Endometrium (tissue), 2 donors: ENCODE results near the gene CASP3.

ENCODE experiments used
- FAIRE-seq: peaks from 2 replicates; lab custom pipeline; 2012; peaks lifted over from hg19 to GRCh38; lab: Jason Lieb, UNC
- donor health status: control.
- donor health status: control.

The CASP3 gene

DNA sequence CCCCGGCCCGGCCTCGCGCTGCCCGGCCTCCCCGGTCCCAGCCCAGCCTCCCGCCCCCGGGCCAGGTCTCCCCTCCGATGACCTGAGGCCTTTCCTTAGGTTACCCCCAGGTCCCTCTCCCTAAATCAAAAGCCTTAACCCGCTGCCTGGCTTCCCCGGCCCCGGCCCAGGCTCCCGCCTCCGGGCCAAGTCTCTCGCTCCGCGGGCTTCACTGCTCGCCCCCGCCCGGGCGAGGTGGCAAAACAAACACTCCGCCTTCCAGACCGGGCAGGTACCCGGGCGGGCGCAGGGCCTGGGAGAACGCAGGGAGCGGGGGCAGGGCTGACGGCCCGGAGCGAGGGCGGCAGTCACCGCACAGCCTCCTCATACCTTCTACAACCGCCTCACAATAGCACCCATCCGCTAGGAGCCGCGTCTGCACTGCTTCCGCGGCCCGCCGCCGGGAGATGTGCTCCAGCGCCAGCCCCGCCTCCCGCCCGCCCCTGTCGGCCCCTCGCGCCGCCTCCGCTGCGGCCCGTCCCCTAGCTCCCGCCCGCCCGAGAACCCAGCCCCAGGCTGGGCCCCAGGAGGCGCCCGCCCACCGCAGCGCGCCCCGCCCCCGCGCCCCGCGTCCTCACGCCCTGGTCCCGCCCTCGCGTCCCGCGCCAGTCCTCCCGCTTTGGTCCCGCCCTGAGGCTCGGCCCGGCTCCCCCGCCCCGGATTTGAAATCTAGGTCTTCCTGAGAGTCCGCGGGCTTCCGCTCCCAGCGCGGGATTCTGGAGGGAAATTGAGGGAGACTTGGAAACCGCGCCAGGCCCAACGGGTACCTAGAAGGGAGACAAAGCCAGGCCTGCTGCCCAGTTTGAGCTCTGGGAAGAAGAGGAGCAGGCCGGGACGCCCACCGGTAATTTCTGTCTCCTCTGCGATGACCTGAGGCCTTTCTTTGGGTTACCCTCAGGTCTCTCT, at the start of gene CASP3, which contains the start of gene PRIMPOL:
TSS of gene CASP3 (minus strand) at position 422 of the 945 bp plus-strand sequence. CDS start 10,994 bp downstream, outside the sequence.
TSS of gene PRIMPOL (plus strand) at position 713 of the 945 bp plus-strand sequence. CDS start 7,403 bp downstream, outside the sequence.
- FAIRE-seq = no peak

DNA sequence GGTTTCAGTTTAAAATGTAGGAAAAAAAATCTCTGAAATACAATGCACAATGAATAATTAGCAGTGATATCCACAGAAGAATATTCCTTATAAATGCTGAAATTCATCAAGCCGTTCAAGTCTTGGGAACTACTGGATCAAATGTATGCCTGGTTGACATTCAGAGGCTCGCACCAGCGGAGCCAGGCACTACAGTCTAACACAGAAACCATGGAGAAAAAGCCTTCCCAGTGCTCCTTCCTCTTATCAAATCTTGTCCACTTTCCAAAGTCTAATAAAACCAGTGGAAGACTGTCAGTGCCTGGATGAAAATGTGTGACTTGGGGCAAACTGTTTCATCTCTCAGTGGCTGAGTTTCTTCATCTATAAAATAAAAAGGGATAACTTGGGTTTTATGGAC, 48.7 kb upstream of the CASP3 start:
- no peak for FAIRE-seq

DNA sequence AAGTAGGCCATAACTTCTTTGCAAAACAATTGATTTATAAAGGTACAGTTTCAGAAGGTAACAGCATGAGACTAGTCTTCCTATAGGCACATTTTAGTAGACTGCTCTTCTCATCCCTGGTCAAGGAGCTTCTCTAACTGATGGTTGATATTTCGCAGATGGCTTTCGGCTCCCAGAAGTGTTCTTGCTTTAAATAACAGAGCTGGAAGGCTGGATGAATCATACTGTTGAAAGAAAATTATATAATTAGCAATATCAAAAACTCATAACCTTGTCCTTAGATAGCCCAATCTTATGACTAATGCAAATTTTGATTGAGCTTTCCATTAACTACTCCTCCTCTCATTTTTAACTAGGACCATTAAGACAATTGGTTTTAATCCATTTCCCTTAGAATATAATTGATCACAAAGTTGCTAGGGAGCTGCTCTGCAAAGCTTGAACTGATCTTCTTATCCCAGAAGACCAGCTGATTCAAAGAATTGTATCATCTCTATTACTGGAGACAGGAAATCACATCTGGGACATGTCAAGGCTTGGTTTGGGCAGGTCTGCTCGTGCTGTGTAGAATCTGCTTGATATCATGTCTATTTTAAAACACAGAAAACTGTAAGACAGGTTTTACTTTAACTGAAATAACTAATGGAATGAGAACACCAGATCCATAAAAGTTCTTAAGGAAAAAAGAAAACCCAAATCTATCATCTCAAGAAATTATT, 46.1 kb upstream of the CASP3 start:
- no peak for FAIRE-seq

DNA sequence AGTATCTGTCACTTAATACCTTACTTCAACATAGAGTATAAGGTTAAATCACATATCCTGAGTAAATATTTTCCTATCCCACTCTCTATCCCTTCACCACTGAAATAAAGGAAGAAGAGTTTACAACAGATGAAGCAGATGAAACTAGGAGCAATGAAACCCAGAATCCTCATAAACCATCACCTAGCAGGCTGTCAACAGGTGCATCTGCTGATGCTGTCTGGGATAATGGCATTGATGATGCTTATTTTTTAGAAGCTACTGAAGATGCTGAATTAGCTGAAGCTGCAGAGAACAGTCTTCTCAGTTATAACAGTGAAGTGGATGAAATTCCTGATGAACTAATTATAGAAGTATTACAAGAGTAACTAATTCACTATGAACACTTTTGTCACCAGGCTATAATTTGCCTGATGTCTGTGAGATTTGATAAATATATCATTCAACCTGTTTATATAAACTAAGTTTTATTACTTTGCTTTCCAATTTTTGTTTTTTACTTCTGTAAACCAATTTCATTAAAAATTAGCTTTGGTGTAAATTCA, 45.2 kb upstream of the CASP3 start:
- FAIRE-seq = no peak

DNA sequence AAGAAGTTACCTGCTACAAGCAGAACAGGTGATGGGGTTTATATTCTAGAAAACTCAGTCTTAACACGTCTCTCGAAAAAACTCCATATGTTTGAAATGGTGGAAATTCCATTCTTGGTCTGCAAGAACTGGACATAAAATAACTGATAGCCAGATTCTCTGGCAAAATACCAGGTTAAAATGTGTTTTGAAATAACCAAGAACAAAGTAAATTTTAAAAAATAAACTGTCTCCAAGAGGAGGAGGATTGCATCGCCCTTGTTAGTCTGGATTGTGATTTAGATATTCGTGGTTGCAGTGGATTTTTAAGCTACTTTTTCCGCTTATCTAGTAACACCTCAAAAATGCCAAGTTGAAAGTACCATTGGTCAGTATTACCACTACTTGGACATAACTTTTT, 43.8 kb upstream of the CASP3 start:
- FAIRE-seq = no peak

DNA sequence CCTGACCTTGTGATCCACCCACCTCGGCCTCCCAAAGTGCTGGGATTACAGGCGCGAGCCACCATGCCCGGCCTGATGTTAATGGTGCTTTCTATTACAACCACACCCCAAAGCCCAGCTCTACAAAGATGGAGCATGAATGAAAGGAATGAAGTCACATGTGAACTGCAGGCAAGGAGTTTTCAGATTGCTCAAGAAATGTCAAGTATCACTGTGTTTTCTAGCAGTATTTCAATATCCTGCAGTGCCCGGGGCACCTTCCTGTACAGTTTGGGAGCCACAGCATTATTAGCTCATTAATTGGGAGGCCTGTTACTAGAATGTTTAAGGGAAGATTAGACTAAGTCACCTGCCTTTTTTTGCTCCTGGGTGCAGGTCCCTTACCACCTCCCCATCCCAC, 40.4 kb upstream of the CASP3 start:
- FAIRE-seq = no peak

DNA sequence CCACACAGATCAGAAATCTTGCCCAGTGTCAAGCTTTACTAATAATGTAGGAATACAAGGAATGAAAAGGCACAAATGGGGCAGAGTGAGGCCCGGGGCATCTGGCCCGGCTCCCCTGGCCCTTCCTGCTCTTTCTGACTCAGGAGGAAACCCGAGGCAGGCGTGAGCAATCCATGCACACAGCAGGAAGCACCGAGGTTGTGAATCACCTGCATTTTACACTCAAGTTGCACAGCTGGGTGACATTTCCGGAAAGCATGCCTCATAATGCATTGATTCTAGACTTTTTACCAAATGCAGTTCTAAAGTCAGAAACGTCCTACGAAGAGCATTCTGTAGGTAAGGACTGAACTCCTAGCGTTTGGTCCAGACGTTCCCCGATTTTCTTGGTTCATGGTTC, 39.2 kb upstream of the CASP3 start:
- FAIRE-seq = no peak

DNA sequence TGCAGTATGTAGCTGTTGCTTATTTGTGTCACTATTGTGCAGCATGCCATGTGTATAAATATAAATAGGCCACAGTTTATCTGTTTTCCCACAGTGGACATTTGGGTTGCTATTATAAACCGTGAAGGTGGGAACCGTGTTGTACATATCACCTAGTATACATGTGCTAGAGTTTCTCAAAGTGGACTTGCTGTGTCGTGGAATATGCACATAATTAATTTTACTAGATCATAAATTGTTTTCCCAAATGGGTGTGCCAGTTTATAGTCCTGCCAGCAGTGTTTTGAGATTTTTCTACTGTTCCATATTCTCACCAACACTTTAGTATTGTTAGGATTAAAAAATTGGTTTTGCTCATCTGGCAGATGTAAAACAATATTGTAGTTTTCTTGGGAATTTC, 38.8 kb upstream of the CASP3 start:
- FAIRE-seq = no peak

DNA sequence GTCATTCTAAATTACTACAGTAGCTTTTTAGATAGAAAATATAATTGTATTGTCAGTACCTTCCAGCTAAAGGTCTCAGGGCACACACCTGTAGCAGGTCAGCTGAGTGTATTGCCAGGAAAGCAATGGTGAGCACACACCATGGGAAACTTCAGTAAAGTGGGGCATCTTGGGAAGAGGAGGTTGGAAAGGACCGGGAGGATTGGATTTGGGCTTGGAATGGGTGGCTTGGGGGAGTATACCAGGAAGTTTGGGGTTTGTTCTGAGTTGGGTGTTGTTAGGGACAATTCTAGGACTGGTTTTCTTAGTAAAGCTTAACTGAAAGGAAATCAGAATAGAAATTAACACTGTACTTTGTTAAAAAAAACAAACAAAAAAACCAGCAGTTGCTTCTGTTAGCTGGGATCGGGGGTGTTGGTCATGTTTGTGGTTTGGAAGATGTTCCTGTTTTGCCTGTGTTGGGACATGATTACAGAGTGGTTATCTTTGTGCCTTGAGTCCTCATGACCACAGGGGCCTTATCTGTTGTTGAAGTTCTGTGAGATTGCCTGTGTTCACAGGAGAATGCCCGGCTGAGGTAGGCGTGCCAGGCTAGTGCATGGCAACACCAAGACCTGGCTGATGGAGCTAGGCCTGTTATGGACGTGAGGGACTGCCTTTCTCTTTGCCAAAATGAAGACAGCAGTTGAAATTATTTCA, 35.4 kb upstream of the CASP3 start:
- no peak for FAIRE-seq

DNA sequence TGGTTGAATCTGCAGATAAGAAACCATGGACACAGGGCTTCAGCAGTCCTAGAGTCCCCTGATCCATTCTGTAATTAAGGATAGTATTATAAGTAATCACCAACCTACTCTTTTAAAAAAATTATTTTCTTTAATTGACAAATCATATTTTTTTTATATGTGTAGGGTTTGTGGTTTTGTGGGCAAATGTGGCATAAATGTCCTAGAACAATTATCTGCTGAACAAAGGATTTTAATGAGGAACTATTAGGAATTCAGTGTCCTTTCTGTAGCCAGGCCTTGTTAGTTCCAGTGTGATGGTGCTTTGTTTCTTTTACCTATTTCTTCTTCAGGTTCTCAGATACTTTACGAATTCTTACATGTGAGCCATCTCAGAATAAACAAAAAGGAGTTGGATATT, 32.7 kb upstream of the CASP3 start:
- FAIRE-seq = no peak

DNA sequence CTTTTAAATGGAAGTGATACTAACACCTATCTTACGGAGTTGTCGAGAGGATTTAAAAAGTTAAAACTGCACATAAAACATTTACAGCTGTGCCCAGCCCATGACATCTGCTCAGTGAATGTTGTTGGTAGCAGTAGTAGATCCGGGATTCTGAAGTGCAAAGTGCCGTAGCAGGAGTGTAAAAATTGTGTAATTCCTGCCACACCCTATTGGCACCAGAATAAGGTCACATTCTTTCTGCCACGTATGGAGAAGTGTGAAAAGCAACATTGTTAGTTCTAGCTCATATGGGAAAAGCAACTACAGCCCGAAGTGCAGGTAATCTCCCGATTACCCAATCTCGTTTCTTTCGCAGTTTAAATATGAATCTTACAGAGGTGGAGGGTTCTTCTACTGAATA, 31.5 kb upstream of the CASP3 start:
- no peak for FAIRE-seq

DNA sequence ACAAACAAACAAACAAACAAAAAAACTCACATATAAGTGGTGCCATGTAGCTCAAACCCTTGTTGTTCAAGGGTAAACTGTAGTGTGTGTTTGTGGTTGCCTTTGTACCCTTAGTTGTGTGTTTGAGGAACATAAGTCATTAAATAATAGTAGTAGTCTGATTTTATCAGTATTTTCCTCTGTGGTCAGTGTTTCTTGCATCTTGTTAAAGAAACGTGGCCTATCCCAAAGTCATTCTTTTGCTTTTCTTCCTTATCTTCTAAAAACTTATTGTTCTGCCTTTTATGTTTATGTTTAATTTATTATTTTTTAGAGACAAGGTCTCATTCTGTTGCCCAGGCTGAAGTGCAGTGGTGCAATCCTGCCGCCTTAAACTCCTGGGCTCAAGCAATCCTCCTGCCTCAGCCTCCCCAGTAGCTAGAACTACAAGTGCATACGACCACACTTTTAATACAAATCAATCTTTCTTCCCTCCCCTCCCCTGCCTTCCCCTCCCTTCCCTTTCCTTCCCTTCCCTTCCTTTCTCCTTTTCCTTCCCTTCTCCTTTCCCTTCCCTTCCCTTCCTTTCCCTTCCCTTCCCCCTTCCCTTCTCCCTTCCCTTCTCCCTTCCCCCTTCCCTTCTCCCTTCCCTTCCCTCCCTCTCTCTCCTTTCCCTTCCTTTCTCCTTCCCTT, 26.7 kb upstream of the CASP3 start:
- FAIRE-seq = no peak

DNA sequence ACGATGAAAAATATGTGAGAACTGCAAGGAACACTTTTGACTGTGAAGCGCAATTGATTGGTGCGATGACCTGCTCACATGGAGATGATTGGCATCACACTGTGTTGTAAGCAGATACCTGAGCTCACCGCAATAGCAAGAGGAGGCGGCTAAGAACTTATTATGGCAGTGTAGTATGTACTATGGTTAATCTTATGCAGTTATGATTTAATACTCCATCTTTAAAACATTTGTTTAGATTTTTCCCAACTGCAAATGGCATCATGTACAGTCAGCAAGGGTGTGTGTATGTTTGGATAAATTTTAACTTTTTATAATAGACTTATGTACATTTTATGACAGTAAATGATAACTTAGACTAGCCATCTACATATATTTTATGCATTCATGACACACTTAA, 25.8 kb upstream of the CASP3 start:
- FAIRE-seq = no peak

DNA sequence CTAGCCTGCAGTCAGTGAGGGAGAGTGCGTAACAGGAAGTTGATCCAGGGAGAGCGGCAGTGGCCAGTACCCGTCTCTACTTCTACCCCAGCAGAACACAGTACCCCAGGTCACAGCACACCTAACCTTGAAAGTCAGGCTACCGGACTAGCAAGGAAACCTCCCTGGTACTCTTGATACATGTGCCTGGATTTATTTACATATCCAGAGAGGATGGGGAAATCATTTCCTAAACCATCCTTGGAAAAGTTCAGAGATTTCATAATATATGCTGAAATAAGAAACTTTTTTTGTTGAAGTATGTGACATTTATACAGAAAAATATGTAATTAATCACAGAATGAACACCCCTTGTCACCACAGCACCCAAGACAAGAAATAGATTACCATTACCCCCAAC, 24.8 kb upstream of the CASP3 start:
- FAIRE-seq = no peak

DNA sequence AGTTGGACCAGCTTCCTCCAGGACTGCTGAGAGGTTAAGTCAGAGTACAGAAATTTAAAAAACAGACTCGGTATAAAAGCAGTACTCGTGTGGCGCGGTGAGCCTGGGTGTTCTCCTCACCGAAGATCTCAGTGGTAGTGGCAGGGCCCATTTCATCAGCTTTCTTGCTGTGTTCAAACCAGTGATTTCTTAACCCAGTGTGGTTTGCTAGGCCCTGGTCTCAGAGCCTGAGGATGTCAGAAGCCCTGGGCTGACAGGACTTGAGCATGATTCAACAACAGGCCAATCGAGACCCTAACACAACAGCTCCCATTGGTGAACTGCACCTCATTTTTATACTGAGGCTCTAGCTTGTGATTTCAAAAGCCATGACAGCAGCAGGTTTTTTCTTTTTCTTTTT, 23.5 kb upstream of the CASP3 start:
- no peak for FAIRE-seq

DNA sequence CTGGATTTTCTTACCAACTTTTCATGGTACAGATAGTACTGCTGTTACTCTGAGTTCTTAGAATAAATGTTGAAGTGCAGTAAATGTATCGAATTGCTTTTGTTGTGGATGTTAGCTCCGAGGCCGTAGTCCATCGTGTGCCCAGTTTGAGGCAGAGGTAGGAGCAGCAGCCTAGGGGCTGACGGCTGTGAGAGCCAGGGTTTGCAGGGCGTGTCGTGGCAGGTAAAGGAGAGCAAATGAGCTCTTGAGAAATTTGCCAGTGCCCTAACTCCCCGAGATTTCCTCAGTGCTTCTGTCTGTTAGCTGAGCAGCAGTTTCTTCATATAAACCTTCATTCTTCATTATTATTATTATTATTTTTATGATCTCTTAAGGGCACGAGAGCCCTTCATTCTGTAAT, 21.9 kb upstream of the CASP3 start:
- no peak for FAIRE-seq

DNA sequence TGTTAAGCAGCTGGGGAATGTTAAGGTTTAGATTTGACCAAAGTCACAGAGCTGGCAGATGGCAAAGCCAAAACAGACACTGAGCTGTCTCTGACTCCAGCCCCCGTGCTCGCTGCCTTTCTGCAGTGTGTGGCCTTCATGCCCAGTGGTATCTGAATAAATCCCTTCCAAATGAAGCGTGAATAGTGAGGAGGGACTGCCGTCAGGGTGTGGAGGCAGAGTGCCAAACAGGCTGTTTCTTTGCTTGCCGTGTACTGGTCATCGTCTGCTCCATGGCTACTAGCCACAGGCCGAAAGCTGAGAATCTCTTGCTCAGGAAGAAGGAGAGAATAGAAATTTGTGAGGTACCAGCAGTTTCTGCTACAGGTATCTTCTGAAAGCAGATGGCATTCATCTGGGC, 20.0 kb upstream of the CASP3 start:
- no peak for FAIRE-seq

DNA sequence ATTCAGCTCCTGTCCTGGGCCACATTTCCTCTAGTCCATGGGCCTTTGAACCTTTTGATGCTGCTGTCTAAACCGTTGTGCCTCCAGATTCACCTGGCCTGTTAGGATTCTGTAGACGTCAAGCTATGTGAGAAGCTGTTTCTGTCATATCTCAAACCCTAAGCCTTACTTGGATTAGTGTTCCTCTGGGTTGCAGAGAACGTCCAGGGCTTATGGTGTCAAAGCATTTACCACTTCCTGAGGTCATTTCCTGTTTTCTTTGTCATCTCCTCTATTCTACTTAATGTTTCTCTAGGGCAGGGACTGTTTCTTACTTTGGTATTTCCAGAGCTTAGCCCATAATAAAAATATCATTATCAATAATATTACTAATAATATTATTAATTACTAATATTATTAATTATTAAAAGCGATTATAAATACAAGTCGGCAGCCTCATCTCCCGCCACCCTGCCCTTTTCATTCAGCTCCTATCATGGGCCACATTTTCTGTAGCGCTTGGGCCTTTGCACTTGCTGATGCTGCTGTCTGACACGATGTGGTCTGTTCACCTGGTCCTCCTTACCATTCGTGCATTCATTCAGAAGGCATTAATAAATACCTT, 19.4 kb upstream of the CASP3 start:
- no peak for FAIRE-seq

DNA sequence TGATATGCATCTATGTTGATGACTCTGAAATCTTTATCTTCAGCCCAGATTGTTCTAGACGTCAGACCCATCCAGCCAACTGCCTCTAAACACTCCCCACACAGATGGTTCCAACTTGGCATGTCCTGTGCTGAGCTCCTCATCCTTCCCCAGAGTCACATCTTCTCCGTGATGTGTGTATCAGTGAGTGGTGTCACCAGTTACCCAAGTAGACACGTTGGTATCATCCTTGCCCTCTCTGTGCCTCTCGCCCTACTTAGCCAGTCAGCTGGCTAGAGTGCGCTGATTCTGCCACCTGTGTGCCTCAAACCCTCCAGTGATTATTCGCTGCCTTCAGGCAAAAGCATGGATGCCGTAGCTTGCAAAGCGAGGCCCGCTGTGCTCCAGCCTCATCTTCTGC, 18.8 kb upstream of the CASP3 start:
- no peak for FAIRE-seq

DNA sequence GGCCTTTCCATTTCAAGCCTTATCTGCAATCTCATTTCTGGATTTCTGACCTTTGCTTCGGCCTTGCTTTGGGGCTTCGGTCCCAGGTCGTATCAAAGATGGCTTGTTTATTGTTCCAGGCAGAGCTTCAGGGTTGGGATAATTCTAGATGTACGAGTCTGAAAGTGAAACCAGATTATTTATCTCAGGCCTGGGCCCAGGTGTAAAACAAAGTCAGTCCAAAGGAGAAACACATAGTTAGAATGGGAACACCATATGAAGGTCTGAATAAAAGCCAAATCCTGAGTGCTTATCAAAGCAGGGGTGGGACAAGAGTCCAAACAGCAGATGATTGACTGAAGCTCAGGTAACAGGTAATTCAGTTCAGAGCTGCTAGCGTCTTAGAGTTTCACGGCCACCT, 17.4 kb upstream of the CASP3 start:
- no peak for FAIRE-seq

DNA sequence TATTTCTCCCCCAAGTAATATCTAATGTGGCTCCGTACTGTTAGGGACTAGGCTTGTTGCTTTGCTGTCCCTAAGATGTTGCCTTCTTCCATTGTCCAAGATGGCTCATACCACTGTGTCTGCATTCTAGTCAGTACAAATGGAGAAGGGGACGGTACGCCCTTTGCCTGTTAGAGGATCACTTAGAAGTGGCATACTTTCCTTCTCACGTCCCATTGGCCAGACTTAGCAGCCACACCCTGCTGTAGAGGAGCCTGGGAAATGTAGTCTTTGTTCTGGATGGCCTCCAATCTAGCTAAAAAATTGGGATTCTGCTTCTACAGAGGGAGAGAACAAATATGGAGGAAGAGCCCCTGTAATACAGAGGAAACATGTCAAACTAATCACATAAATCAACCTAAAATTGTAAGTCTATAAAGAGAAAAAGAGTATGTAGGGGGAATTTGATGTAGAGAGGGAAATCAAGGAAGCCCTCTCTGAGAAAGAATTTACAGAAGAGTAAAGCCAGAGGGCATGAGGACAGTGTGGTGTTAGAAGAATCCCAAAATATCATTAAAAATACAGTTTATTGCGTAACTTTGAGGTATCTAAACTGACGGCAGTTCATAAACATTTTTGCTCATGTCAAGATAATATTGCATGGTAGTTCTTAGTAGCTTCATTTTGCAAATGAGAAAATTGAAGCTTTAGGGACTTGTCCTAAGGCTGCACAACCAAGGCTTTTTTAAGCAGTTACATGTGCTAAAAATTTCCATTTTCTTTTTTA, 15.4 kb upstream of the CASP3 start:
- FAIRE-seq = no peak
